NOMO-1 treated with DMSO at 0.1 percent for 48 hours (cell line): ENCODE measurements around the gene TMEM95.

Experiments used
- DNase-seq: peaks from one replicate; lab custom pipeline; 2025; ENCODE audit not compliant: unreplicated experiment; lab: John Stamatoyannopoulos, UW

Gene TMEM95

GRCh38 chr17:7374353-7374752 lies 19.4 kb downstream of the TMEM95 start:
- DNase-seq = no peak

- no peak for DNase-seq
These were observed 24.2 kb downstream of the TMEM95 start for GRCh38 chr17:7379134-7379533.

GRCh38 chr17:7380321-7380720 lies 25.4 kb downstream of the TMEM95 start:
- no peak for DNase-seq

GRCh38 chr17:7380855-7381683 lies 26.1 kb downstream of the TMEM95 start, which contains the start of gene TNK1:
Gene TNK1, plus strand, starts transcription at chr17:7381089. Its CDS starts 1,838 bp downstream, at chr17:7382927.
- no peak for DNase-seq

GRCh38 chr17:7382901-7383300 lies 27.9 kb downstream of the TMEM95 start:
- no peak for DNase-seq

- no peak for DNase-seq
These were observed 28.4 kb downstream of the TMEM95 start for GRCh38 chr17:7383371-7383741.

- peak; percentile 17 for DNase-seq
These were observed 29.0 kb downstream of the TMEM95 start for GRCh38 chr17:7383742-7384488.

GRCh38 chr17:7384489-7385081 lies 29.6 kb downstream of the TMEM95 start:
- DNase-seq = no peak

GRCh38 chr17:7388856-7389255 lies 33.9 kb downstream of the TMEM95 start:
- DNase-seq = no peak

- DNase-seq = no peak
These were observed 35.3 kb downstream of the TMEM95 start for GRCh38 chr17:7389924-7390910.

- DNase-seq = no peak
These were observed 36.4 kb downstream of the TMEM95 start for GRCh38 chr17:7391307-7391706.

GRCh38 chr17:7392696-7393612 lies 38.0 kb downstream of the TMEM95 start:
- no peak for DNase-seq

GRCh38 chr17:7393613-7394451 lies 38.9 kb downstream of the TMEM95 start:
- DNase-seq = peak; percentile 14

GRCh38 chr17:7394452-7395191 lies 39.7 kb downstream of the TMEM95 start, which contains the start of gene PLSCR3:
Gene PLSCR3, minus strand, starts transcription at chr17:7394525. Its CDS starts 415 bp downstream, at chr17:7394110.
- DNase-seq = peak; percentile 72

GRCh38 chr17:7396147-7396546 lies 41.2 kb downstream of the TMEM95 start:
- no peak for DNase-seq

GRCh38 chr17:7398612-7399011 lies 43.7 kb downstream of the TMEM95 start:
- DNase-seq = no peak

- DNase-seq = no peak
These were observed 48.2 kb downstream of the TMEM95 start for GRCh38 chr17:7403043-7403726.

- peak; percentile 63 for DNase-seq
These were observed 48.7 kb downstream of the TMEM95 start for GRCh38 chr17:7403727-7403976.
